Activated CD4-positive, alpha-beta T cell treated with anti-CD3 and anti-CD28 coated beads, Interleukin-2, amount 10 ng/mL, durations not matched to agents 24 days and 14 days (primary cell): Measurements from ENCODE around the gene AGTR1. TPM values are rescaled to one million over a fixed set of nuclear protein-coding genes. Genes with fewer than 3 reads are reported as not detected.
"Not testable (repeated sequence)": the region's sequence is repeated elsewhere in the genome, so short reads cannot be mapped to it uniquely, and the experiment has no call there.

Source experiments
- DNase-seq: peaks from one replicate; pipeline ENCODE4 v3.0.0; 2022
- H3K27ac Mint-ChIP-seq: one replicate; pipeline ENCODE4 v1.8.0; 2022; ENCODE audit warnings: mild to moderate bottlenecking, mixed read lengths
- H3K27me3 Mint-ChIP-seq: one replicate; pipeline ENCODE4 v1.8.0; 2022; ENCODE audit warnings: mixed read lengths
- H3K36me3 Mint-ChIP-seq: one replicate; pipeline ENCODE4 v1.8.0; 2022; ENCODE audit warnings: low read depth, mild to moderate bottlenecking, mixed read lengths
- H3K4me1 Mint-ChIP-seq: one replicate; pipeline ENCODE4 v1.8.0; 2021; ENCODE audit warnings: mixed read lengths
- H3K4me3 Mint-ChIP-seq: one replicate; pipeline ENCODE4 v1.8.0; 2022; ENCODE audit warnings: mild to moderate bottlenecking, moderate library complexity, mixed read lengths
- H3K9me3 Mint-ChIP-seq: one replicate; pipeline ENCODE4 v1.8.0; 2021; ENCODE audit warnings: mixed read lengths
- intact Hi-C: fragments of 100-400 bp; cut with micrococcal nuclease; formaldehyde crosslinking; loops from one replicate; pipeline ENCODE4 v1.15.1; 2023
- total RNA-seq: library from RNA; stranded (reverse); gene quantifications from 2 replicates; pipeline ENCODE4 v1.2.3, GENCODE V29; 2022

The AGTR1 gene
- total RNA-seq, 1 donor from 2014 or later = not detected

DNA sequence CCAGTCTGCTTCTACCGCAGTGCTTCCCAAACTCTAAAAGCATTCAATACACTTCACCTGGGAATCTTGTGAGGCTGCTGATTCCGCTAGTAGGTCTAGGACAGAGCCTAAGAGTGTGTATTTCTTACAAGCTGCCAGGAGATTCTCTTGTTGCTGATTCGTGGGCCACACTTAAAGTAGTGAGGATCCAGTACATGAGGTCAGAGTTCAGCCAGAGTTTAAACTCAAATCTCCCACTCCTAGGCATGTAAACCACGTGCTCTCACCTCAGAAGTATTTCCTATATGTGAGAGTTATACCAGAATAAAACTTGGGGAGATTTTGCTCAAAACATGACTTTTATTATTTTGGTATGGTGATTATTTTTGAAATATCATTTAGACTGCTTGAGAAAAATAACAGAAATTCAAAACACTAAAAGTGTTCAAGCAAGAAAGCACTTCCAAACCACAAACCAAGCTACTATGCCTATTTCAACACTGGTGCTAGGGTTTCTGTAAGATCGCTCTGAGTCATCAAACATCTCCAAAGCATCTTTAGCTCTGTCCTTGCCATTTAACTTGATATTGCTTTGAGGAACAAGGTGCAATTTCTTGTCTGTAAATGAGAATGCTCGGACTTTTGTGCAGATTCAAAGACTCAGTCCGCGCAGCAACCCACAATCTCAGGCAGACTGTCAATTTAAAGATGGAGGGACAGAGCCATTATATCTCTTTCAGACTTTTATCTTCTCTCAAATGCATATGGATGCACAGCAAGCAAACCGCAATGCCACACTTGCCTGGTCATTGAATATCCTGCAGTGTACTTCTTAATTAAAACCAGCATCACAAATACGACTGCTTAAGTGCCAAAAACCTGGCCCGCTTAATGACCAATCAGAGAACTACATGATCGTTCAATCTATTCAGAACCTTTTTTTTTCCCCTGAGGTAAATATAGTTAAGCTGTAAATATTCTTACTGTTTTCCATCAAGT, 59.8 kb downstream of the AGTR1 start:
- Mint-ChIP-seq H3K4me3 (no peak overlapping the region), H3K36me3 (no peaks in the 10 kb centered on the region), H3K27ac (no peak overlapping the region), H3K4me1 (no peaks in the 10 kb centered on the region), H3K9me3 (no peaks in the 10 kb centered on the region), H3K27me3 (no peaks in the 10 kb centered on the region)
- intact Hi-C loops = no loop called here
- DNase-seq = no peak

DNA sequence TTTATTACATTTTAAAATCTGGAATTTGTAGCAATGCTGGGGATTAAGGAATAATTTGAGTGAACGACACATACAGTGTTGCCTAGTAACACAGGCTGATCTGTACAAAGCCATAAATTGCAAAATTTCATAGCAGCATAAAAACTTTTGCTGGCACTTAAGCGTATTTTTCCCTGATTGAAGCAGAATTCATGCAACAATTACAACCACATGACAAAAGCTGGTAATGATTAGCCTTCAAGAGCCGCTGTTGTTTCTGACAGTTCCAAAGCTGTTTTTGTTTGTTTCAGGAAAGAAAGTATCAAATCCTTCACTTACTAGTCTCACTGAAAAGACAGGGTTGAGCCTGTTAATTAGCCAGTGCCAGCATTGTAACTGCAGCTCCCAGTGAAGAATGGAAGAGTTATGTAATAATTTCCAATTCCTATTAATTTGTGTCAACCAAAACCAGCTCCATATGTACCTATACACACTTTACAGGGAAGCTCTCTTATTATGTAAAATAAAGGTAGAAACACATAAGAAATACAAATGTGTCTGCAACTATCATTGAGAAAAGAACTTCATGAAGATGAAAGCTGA, 60.7 kb downstream of the AGTR1 start:
- Mint-ChIP-seq H3K27me3 (no peaks in the 10 kb centered on the region), H3K27ac (no peak overlapping the region), H3K36me3 (no peaks in the 10 kb centered on the region), H3K9me3 (no peaks in the 10 kb centered on the region), H3K4me1 (no peaks in the 10 kb centered on the region), H3K4me3 (no peak overlapping the region)
- intact Hi-C loops = no loop called here
- DNase-seq = no peak

DNA sequence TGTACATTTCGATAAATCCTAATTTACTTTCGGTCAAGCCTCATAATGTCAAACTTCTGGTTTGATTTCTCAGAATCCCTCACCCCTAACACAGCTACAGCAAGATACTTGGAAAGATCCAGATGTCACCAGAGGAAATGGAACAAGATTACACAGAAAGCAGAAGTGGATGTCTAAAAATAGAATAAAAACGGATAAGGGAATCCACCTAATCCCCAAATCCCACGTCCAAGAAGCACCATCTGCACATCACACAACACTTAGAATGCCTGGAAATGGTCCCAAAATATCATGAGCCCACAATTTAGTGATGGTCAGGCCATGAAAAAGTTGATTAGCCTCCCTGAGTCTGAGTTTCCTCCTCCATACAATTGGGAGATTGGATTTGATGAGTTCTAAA, 61.7 kb downstream of the AGTR1 start:
- H3K36me3 Mint-ChIP-seq = no peaks in the 10 kb centered on the region
- no peak for DNase-seq
- H3K27ac Mint-ChIP-seq = no peak overlapping the region
- H3K4me1 Mint-ChIP-seq = no peaks in the 10 kb centered on the region
- no peaks in the 10 kb centered on the region for H3K9me3 Mint-ChIP-seq
- intact Hi-C loops = no loop called here
- no peaks in the 10 kb centered on the region for H3K27me3 Mint-ChIP-seq
- H3K4me3 Mint-ChIP-seq = no peak overlapping the region

DNA sequence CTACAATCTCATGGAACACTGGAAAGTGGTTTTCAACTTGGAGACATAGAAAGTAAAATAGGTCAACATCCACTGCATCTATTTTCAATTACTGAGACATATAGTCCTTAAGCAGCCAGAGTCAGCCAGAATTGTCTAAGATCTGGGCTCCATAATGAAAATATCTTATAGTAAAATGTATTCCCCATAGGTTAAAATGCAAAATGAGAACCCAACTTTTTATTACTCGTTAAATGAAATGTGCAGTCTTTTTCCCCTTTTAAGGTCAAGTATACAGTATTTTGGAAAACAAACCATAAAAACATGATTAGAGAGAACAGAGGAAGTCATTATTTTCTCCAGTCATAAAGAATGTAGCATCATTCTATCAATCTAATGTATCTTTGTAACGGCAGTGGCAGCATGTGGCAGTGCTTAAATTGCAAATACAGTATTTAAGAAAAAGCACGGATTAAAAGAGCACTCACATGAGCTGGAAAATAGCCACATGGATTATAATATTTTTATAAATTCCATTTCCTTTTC, 65.5 kb downstream of the AGTR1 start:
- no peak overlapping the region for H3K27ac Mint-ChIP-seq
- no peaks in the 10 kb centered on the region for H3K36me3 Mint-ChIP-seq
- H3K4me1 Mint-ChIP-seq = no peaks in the 10 kb centered on the region
- no peaks in the 10 kb centered on the region for H3K27me3 Mint-ChIP-seq
- H3K9me3 Mint-ChIP-seq = no peaks in the 10 kb centered on the region
- no peak overlapping the region for H3K4me3 Mint-ChIP-seq
- intact Hi-C loops = no loop called here
- no peak for DNase-seq

DNA sequence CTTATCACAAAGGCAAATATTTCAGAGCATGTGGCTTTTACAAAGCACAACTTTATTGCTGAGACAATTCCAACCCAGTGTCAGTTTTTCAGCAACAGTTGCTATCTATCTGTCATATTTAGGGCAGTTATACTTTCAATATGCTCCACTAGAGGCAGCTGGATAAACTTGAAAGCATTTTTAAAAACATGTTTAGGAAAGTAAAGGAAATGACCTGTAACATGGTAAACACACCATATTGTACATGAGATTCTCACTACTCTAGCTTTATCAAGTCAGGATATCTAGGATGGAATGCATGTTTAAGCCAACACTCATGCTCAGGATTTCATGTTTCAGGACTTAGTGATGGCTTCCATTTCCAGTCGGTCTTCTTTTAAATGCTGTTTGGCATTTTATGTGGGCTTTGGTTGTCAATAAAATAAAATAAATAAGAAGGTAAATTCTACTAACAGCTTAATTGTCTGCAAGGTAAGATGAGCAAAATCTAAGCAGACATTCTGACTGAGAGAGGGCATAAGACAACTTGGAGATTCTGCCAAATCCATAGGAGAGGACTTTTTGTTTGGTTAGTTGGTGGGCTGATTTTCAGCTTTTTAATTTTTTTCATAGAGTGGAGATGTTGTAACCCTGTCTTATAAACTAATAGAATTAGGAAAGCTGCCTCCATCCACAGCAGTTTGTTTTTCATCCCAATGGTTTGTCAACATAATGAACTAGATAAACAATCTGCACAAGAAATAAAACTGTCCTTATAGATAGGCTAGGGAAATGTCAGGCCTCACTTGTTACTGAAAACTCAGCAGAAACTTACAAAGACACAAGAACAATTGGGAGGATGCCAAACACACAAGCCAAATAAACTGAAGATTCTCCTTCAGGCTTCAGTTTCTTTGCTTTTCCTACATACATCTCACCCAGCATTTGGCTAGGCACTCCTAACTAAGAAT, 66.6 kb downstream of the AGTR1 start:
- no peak overlapping the region for H3K4me3 Mint-ChIP-seq
- DNase-seq = no peak
- intact Hi-C loops = no loop called here
- H3K27me3 Mint-ChIP-seq = no peaks in the 10 kb centered on the region
- no peaks in the 10 kb centered on the region for H3K36me3 Mint-ChIP-seq
- no peaks in the 10 kb centered on the region for H3K4me1 Mint-ChIP-seq
- no peak overlapping the region for H3K27ac Mint-ChIP-seq
- no peaks in the 10 kb centered on the region for H3K9me3 Mint-ChIP-seq

DNA sequence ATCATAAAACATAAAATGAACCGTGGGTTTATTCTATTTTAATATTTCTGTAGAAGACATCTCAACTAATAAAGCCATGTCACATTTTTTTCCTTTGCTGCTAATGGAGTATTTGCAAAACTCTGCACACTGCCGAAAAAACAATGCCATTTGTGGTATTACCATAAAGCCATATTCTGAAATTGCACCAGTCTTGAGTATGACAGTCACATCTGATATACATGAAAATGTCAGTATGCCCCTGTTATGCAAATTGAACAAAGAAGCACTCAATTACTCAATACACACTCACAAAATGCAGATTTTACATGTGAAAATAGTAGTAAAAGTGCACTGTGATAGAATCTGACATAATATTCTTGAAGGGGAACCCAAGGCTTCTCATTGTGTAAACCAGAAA, 74.7 kb downstream of the AGTR1 start:
- Mint-ChIP-seq H3K36me3 (no peaks in the 10 kb centered on the region), H3K4me3 (no peak overlapping the region), H3K27me3 (no peaks in the 10 kb centered on the region), H3K9me3 (no peaks in the 10 kb centered on the region), H3K27ac (no peak overlapping the region), H3K4me1 (no peaks in the 10 kb centered on the region)
- no peak for DNase-seq
- intact Hi-C loops = no loop called here

DNA sequence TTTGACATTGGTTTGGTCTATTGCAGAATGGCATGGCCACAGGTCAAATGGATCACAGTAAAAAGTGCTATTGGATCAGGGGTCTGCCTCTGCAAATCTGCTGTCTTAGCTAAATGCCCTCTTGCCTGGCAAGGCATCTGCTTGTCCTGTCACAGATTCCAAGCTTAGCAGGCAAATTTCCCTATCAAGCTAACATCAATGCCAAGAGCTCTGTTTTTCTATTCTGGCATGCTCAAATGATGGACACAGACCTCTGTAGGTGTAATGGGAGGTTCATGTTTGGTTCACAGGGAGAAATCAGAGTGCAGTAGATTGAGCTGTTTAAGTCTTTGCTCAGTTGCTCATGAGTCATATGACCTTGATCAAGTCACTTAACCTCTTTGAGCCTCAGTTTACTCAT, 75.1 kb downstream of the AGTR1 start:
- Mint-ChIP-seq H3K4me1 (no peaks in the 10 kb centered on the region), H3K27ac (no peak overlapping the region), H3K9me3 (no peaks in the 10 kb centered on the region), H3K36me3 (no peaks in the 10 kb centered on the region), H3K4me3 (no peak overlapping the region), H3K27me3 (no peaks in the 10 kb centered on the region)
- no peak for DNase-seq
- intact Hi-C loops = no loop called here

DNA sequence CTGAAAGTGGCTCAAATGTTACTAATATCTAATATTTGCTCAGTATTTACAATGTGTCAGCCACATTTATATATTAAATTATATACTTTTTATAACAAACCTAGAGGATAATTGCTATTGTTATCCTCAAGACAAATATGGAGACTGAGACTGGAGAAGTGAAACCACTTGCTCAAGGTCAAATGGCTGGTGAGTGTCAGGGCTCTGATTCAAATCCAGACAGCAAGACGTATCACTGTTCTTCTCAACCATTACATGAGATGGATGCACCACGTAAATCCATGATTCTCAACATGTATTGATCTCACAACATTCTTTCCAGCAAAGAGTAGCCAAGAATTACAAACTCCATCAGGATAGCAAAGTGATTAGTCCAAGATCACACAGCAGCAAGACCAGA, 76.1 kb downstream of the AGTR1 start:
- Mint-ChIP-seq H3K27ac (no peak overlapping the region), H3K9me3 (no peaks in the 10 kb centered on the region), H3K4me1 (no peaks in the 10 kb centered on the region), H3K36me3 (no peaks in the 10 kb centered on the region), H3K4me3 (no peak overlapping the region), H3K27me3 (no peaks in the 10 kb centered on the region)
- intact Hi-C loops = no loop called here
- DNase-seq = no peak

DNA sequence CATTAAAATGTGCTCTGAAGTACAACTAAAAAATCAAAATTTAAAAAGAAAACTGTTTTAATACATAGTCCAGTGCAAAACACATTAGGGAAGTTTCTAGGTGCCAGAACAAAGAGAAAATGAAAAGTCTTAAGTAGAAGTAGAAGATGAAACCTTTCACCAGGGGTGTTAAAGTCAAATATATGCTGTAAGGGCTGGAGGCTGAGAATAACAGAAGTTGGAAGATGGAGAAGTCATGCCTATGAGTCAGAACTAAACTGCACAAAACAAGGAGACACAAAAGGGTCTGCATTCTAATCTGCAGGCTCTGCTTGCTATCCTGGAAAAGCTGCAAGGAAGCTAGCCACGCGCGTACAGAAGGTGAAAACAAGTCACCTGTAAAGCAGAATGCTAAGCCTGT, 81.2 kb downstream of the AGTR1 start:
- H3K4me3 Mint-ChIP-seq = no peak overlapping the region
- H3K4me1 Mint-ChIP-seq = no peaks in the 10 kb centered on the region
- no peak overlapping the region for H3K27ac Mint-ChIP-seq
- H3K36me3 Mint-ChIP-seq = no peaks in the 10 kb centered on the region
- intact Hi-C loops = no loop called here
- H3K9me3 Mint-ChIP-seq = no peaks in the 10 kb centered on the region
- H3K27me3 Mint-ChIP-seq = no peaks in the 10 kb centered on the region
- DNase-seq = no peak

DNA sequence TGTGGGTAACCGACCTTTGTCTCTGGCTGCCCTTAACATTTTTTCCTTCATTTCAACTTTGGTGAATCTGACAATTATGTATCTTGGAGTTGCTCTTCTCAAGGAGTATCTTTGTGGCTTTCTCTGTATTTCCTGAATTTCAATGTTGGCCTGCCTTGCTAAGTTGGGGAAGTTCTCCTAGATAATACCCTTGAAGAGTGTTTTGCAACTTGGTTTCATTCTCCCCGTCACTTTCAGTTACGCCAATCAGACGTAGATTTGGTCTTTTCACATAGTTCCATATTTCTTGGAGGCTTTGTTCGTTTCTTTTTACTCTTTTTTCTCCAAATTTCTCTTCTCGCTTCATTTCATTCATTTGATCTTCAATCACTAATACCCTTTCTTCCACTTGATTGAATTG, 87.3 kb downstream of the AGTR1 start:
- not testable (repeated sequence) for DNase-seq

DNA sequence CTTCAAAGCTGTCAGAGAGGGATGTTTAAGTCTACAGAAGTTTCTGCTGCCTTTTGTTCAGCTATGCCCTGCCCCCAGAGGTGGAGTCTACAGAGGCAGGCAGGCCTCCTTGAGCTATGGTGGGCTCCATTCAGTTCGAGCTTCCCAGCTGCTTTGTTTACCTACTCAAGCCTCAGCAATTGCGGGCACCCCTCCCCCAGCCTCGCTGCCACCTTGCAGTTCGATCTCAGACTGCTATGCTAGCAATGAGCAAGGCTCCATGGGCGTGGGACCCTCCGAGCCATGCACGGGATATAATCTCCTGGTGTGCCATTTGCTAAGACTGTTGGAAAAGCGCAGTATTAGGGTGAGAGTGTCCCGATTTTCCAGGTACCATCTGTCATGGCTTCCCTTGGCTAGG, 88.5 kb downstream of the AGTR1 start:
- not testable (repeated sequence) for H3K27me3 Mint-ChIP-seq

More for the DNA sequence above, 87.3 kb downstream of the AGTR1 start:
- H3K36me3 Mint-ChIP-seq, H3K9me3 Mint-ChIP-seq, H3K27ac Mint-ChIP-seq, H3K4me1 Mint-ChIP-seq, intact Hi-C loops, H3K27me3 Mint-ChIP-seq, H3K4me3 Mint-ChIP-seq: not testable (repeated sequence)

DNA sequence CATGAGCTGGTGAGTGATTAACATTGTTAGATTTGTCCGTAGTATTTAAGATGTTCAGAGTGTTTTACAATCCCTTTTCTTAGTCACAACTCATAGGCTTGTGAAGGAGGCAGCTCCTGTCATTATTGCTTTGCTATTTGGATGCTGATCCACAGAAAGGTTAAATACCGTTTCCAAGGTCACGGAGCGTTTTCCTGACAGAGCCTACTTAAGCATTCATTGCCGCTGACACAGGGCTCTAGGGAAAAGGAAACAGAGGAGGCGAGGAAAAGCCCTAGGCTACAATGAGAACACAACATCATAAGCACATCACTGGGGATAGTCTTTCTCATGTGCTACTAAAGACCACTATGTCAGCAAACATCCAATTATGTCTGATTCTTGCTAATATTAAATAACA, 91.4 kb downstream of the AGTR1 start:
- intact Hi-C loops = no loop called here
- H3K9me3 Mint-ChIP-seq = no peaks in the 10 kb centered on the region

More for the DNA sequence above, 88.5 kb downstream of the AGTR1 start:
- DNase-seq, H3K4me1 Mint-ChIP-seq, H3K27ac Mint-ChIP-seq, H3K9me3 Mint-ChIP-seq, intact Hi-C loops, H3K4me3 Mint-ChIP-seq, H3K36me3 Mint-ChIP-seq: not testable (repeated sequence)

DNA sequence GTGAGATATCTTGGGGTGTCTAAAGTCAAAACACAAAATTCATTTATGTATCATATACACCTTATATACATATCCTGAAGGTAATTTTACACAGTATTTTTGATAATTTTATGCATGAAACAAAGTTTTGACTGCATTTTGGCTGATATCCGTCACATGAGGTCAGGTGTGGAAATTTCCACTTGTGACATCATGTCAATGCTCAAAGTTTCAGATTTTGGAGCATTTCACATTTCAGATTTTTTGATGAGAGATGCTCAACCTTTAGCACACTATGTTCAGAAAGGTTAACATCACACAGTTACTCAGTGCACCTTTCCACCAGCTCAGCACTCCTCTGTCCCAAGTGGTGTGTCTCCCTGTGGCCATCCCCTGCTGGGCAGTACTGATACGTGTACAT, 92.2 kb downstream of the AGTR1 start:
- Mint-ChIP-seq H3K27ac (no peak overlapping the region), H3K4me3 (no peak overlapping the region), H3K27me3 (no peaks in the 10 kb centered on the region), H3K36me3 (no peaks in the 10 kb centered on the region), H3K9me3 (no peaks in the 10 kb centered on the region), H3K4me1 (no peaks in the 10 kb centered on the region)
- intact Hi-C loops = no loop called here
- no peak for DNase-seq

More for the DNA sequence above, 91.4 kb downstream of the AGTR1 start:
- no peaks in the 10 kb centered on the region for H3K27me3 Mint-ChIP-seq
- H3K4me1 Mint-ChIP-seq = no peaks in the 10 kb centered on the region
- no peaks in the 10 kb centered on the region for H3K36me3 Mint-ChIP-seq
- no peak overlapping the region for H3K4me3 Mint-ChIP-seq
- no peak for DNase-seq
- no peak overlapping the region for H3K27ac Mint-ChIP-seq
